AG09319 (cell line): ENCODE measurements around the gene SEMA4A.
"Not testable (repeated sequence)": the region's sequence is repeated elsewhere in the genome, so short reads cannot be mapped to it uniquely, and the experiment has no call there.

Source experiments
- DNase-seq: peaks from one replicate; pipeline ENCODE4 v3.0.0-alpha.2; 2010; ENCODE audit warnings: low read depth; ENCODE audit errors: extremely low read depth
- CTCF ChIP-seq: IDR thresholded peaks from 2 replicates; pipeline ENCODE4 v1.5.1; 2011; ENCODE audit warnings: low read depth, mild to moderate bottlenecking, inconsistent platforms, low read length, moderate library complexity

SEMA4A gene

DNA sequence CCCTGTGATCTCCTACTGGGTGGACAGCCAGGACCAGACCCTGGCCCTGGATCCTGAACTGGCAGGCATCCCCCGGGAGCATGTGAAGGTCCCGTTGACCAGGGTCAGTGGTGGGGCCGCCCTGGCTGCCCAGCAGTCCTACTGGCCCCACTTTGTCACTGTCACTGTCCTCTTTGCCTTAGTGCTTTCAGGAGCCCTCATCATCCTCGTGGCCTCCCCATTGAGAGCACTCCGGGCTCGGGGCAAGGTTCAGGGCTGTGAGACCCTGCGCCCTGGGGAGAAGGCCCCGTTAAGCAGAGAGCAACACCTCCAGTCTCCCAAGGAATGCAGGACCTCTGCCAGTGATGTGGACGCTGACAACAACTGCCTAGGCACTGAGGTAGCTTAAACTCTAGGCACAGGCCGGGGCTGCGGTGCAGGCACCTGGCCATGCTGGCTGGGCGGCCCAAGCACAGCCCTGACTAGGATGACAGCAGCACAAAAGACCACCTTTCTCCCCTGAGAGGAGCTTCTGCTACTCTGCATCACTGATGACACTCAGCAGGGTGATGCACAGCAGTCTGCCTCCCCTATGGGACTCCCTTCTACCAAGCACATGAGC is 23.3 kb downstream of the SEMA4A start:
- TF ChIP-seq CTCF: no peak
- DNase-seq: no peak

DNA sequence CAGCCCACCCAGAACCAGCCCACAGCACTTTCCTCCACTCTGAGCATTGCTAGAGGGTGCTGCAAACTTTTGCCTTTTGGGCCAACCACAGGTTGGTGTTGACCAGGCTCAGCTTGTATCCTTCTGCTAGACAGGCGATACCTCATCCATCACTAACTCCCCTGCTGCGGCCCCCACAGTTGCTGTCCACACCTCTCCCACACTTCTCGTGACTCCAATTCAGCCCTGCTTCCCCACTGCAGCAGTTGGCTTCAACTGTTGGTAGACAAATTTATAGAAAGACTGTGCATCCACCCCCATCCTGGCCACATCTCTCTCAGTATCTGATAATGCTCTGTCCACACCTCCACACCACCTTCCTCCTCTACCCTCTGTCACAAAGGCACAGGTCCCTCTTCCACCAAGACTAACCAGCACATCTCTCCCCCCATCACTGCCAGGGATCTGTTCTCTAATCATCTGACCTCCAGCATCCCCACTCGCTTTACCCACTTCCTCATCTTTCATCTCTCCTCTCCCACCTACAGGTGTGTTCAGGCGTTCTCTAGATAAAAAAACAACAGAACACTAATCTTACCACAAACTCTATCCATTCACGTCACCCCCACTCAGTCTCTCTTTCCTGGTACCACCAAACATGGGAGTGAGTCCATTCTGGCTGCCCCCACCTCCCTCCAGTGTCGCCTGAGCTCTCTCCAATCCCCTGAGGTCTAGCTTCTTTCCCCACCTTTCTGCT is 24.7 kb downstream of the SEMA4A start:
- DNase-seq: no peak
- TF ChIP-seq CTCF: no peak

DNA sequence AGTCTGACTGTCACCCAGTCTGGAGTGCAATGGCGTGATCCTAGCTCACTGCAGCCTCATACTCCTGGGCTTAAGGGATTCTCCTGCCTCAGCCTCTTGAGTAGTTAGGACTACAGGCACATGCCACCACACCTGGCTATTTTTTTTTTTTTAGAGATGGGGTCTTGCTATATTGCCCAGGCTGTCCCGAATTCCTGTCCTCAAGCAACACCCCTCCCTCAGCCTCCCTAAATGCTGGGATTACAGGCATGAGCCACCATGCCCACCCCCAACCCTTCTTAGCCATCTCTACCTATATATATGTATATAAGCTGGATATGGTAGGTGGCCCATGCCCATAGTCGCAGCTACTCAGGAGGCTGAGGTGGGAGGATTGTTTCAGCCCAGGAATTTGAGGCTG is 27.1 kb downstream of the SEMA4A start:
- no peak for TF ChIP-seq CTCF
- no peak for DNase-seq

- DNase-seq: not testable (repeated sequence)
Observed at GRCh38 chr1:156181391-156181924, 28.1 kb downstream of the SEMA4A start.

DNA sequence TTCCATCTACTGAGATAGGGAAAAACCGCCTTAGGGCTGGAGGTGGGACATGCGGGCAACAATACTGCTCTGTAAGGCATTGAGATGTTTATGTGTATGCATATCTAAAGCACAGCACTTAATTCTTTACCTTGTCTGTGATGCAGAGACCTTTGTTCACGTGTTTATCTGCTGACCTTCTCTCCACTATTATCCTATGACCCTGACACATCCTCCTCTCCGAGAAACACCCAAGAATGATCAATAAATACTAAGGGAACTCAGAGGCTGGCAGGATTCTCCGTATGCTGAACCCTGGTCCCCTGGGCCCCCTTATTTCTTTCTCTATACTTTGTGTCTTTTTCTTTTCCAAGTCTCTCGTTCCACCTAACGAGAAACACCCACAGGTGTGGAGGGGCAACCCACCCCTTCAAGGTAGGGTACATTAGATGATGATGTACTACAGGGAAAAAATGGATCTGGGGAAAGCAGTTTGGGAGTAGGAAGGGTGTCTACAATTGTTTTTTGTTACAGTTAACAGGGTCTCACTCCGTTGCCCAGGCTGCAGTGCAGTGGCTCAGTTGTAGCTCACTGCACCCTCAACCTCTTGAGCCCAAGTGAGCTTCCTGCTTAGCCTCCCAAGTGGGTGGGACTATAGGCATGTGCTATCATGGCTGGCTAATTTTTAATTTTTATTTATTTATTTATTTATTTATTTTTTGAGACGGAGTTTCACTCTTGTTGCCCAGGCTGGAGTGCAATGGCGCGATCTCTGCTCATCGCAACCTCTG is 28.8 kb downstream of the SEMA4A start:
- DNase-seq: not testable (repeated sequence)

DNA sequence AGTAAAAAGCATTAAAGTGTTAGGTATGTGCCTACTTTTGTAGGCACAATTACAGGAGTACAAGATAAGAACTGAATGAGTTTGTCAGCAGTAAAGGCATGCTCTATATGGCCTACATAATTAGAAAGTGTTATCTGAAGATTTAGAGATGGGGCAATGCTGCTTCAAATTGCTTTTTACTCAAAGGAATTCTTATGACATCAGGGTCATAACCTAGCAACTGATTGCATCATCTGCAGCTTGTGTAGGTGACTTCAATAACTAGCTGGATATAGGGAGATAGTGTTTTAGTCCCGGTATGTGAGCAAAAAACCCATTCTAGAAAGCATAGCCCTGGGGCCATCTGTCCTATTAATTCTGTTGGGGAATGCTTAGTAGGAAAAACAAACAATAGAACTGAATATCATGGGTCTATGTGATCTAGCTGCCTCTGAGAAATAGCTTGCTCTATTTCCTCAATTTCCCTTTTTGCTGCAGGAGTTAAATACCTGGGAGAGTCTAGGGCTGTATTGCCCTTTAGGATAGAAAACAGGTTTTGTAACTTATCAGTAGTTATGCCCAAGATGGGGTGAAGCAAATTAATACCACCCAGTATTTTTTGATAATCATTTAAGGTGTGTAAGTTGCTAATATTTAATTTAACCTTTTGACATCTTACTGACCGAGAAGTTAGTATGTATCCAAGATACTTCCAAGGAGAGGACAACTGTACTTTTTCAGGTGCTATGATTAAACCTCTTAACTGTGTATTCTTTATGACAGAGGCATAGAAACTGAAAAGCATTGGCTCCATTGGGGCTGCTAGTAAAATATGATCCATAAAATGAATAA is 33.2 kb downstream of the SEMA4A start:
- not testable (repeated sequence) for DNase-seq

DNA sequence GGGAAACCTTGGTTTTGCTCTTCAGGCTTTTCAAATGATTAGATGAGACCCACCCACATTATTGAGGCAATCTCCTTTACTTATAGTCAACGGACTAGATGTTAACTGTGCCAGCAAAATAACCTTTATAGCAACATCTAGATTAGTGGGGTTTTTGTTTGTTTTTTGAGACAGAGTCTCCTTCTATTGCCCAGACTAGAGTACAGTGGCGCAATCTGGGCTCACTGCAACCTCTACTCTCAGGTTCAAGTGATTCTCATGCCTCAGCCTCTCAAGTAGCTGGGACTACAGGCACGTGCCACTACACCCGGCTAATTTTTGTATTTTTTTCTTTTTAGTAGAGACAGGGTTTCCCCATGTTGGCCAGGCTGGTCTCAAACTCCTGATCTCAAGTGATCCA is 36.9 kb downstream of the SEMA4A start:
- DNase-seq: not testable (repeated sequence)

- TF ChIP-seq CTCF: no peak
- no peak for DNase-seq
Observed at GRCh38 chr1:156191292-156191964, 38.0 kb downstream of the SEMA4A start.

DNA sequence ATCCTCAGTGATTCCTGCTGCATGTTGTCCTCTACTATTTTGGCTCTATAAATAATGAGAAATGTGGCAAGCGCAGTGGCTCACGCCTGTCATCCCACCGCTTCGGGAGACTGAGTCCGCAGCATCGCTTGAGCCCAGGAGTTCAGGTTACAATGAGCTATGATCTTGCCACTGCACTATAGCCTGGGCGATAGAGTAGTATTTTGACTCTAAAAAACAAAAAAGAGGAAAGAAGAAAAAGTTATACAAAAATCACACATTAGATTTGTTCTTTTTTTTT is 39.8 kb downstream of the SEMA4A start:
- TF ChIP-seq CTCF: no peak
- DNase-seq: no peak
